LHCN-M2 (cell line): ENCODE measurements around the gene WNT8A. TPM values are rescaled to one million over a fixed set of nuclear protein-coding genes. Genes with fewer than 3 reads are reported as not detected.
"Not testable (repeated sequence)": the region's sequence is repeated elsewhere in the genome, so short reads cannot be mapped to it uniquely, and the experiment has no call there.

Experiments
- DNase-seq: peaks from one replicate; pipeline ENCODE4 v3.0.0-alpha.2; 2012; ENCODE audit warnings: low read depth
- polyA plus RNA-seq: library from polyadenylated mRNA; unstranded; fragments of >200 nt; gene quantifications from one replicate; pipeline ENCODE4 v1.2.1, GENCODE V29; 2012; ENCODE audit warnings: missing spikeins
- total RNA-seq: library from RNA; depleted of rRNA; stranded (reverse); fragments of >200 nt; gene quantifications from 2 replicates; pipeline ENCODE4 v1.2.3, GENCODE V29; 2014; rRNA removed

Gene WNT8A, protein sequence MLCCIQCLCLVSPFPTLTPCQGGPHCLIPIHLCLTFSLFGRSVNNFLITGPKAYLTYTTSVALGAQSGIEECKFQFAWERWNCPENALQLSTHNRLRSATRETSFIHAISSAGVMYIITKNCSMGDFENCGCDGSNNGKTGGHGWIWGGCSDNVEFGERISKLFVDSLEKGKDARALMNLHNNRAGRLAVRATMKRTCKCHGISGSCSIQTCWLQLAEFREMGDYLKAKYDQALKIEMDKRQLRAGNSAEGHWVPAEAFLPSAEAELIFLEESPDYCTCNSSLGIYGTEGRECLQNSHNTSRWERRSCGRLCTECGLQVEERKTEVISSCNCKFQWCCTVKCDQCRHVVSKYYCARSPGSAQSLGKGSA
- not detected in 2 replicates for total RNA-seq
- not detected for polyA plus RNA-seq

DNA sequence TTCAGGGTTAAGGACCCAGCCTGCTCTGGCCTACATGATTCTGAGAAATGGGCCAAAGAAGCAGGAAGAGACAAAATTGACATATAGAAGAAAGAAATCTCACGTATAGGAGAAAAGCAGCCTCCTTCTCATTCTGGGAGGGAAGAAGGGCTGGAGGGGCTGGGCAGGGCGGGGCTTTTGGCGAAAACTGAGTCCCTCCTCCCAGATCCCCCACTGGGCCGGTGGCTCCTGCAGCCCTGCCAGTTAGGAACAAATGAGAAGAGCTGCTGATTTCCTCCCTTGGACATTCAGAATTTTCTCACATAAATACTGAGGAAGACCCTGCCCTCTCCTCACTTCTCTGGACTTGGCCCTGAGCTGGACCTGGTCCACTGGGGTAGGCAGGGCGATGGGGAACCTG, at the start of gene WNT8A:
Gene WNT8A (plus strand): TSS at position 332 of the 400 bp plus-strand sequence. CDS start 95 bp downstream, outside the sequence.
- no peak for DNase-seq

DNA sequence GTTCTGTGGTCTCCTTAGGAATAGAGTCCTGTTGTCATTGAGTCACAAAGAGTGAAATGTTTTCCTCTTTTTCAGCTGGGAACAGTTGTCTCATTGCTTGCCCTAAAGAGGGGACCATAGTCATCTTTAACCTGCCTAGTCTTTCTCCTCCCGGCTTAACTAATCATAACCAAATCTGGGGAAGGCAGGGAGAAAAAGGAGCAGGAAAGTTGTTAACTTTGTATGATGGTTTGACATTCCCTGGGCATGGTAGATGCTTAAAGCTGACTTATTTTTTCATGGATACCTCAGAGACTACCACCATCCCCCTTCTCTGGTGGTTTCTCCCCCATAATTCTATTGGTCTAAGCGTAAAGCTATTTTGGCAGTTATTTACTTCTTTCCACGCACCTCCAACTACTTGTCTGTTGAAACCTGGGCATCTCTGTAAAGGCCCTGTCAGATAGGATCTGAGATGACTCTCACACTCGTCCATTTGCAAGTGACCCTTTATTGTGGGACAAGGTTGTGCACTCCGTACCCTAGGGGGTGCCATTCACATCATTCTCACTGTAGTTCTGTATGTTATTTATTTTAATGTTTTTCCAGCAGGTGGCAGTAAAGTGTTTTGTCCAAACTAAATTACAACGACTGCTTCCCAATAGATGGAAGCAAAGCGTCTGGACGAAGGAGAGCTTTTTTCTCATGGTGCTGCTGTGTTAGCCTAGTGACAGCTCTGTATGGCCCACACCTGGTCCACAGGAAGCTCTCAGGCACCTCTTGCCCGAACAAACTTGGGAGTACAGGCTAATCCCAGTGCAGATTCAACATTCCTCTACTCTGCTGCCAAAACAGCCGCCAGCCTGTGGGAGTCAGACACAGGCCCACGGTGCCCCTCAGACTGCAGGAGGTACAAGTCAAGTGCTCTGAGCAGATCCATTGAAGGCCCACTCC, 48.0 kb upstream of the WNT8A start:
- DNase-seq = peak; percentile 85

DNA sequence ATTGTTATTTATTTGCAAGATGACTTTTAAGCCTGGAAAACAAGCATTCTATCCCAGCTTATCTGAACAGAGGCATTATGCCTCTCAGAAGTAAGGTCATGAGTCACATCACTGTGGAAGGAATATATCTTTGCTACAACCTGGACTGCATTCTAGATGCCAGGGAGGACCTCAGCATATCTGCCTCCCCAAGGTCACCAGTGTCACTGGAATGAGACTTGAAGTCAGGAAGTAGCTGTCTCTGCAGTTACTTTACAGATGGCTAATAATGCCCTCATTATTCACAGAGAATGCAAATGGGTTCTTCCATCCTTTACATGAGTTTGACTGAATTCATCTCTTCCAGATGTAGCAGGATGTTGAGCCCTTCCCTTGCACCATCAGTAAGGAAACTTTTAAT, 46.6 kb upstream of the WNT8A start:
- no peak for DNase-seq

DNA sequence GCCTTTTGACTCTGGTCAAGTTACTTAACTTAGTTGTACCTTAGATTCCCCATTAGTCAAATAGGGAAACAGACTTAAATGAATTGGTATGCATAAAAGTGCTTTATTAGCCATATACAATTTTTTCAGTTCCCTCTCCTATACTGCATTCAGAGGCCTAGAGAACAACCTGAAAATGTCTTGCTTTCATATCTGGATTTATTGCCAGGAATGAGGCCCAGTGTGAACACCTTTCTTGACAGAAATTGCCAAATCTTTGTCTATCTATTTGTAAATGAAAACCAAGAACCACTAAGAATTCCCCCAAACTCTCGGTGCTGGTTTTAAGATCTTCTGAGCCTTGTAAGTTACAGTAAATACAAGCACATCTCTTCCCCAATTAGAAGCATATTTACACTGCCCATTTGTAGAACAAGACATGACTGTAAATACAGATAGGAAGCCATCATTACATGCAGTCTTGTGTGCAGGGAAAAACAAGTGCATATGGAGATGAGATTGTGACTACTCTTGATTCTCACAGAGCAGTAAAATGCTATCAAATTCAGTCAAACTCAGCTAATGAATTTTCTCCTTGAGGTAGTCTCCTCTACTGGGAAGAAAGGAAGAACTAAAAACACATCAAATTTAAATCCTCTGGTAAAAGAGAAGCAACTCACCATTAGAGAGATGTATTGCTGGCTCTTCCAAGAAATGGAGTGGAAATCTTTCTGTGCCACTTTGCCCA, 45.8 kb upstream of the WNT8A start:
- no peak for DNase-seq

DNA sequence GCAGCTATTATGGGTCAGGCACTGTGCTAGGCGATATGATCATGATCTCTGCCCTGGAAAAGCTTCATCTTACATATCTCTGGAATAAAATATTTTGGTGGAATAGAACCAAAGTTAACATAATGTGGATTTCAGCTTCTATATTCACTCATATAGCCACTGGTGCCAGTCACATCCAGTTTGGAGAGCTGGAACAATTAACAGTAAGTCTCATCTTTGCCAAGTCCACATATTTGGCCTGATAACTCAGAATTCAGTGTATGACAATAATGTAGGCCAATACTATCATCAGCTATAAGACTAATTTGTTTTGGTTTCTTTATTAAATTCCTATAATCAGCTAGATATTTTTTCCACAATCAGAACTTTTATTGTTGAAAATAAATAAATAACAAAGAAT, 45.0 kb upstream of the WNT8A start:
- no peak for DNase-seq

DNA sequence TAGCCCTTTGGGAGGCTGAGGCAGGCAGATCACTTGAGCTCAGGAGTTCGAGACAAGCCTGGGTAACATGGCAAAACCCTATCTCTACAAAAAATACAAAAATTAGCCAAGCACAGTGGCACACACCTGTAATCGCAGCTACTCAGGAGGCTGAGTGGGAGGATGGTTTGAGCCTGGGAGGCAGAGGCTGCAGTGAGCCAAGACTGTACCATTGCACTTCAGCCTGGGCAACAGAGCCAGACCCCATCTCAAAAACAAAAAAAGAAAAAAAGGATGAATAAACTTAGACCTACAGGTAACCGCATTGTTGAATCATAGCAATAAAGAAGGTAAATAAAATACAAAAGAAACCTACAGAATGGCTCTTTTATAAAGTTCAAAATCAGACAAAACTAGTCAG, 38.5 kb upstream of the WNT8A start:
- DNase-seq = not testable (repeated sequence)

DNA sequence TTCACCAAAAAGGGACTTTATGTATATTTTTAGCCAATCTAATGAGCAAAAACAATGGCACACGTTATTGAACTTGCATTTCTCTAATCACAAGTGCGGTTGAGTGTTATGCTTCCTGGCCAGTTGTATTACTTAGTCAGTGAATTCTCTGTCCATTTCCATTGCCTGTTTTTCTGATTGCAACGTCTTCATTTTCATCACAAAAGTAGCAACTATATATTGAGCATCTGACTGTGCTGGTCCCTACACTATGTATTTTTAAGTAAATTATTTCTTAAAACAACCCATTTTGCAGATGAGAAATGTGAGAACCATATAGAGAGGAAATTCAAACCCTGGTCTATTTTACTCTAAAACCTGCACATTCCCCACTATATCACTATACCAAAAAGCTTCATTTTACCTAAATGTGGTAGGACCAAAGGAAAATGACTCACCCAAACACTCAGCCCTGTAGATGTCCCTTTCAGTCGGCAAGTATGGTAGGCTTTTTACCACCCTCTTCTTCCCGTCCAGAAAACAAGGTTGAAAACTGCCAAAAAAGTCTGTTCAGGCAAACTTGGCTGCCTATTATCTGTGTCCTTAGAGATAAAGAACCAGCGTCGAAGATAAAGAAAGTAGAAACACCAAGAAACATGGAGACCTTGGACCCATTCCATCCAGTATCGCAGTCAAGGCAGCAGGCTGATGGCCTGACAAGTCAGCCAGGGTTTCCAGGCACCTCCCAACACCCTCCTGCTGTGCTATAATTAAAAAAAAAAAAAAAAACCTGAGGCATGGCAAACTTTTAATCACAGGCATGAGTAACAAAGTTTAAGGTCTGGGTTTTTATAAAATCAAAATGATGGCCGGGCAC, 32.2 kb upstream of the WNT8A start:
- DNase-seq = no peak

DNA sequence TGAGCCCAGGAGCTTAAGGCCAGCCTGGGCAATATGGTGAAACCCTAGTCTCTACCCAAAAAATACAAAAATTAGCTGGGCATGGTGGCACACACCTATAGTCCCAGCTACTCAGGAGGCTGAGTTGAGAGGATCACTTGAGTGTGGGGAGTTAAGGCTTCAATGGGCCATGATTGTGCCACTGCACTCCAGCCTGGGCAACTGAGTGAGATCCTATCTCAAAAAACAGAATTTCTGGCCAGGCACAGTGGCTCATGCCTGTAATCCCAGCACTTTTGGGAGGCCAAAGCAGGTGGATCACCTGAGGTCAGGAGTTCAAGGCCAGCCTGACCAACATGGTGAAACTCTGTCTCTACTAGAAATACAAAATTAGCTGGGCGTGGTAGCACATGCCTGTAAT, 31.1 kb upstream of the WNT8A start:
- not testable (repeated sequence) for DNase-seq

DNA sequence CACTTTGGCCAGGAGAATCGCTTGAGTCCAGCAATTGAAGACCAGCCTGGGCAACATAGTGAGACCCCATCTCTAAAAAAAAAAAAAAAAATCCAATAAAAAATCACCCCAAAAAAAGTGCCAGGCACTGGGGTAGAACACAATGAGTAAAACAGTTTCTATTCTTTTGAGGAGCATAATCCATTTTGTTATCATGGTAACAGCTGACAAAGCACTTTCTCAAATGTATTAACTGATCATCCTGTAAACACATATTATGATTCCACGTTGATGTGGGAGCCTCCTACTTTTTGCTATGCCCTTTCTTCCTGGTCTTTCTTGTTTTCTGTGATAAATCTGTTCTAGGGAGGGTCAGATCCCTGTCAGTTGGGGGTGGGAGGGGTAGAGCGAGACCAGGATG, 30.3 kb upstream of the WNT8A start:
- DNase-seq = no peak

DNA sequence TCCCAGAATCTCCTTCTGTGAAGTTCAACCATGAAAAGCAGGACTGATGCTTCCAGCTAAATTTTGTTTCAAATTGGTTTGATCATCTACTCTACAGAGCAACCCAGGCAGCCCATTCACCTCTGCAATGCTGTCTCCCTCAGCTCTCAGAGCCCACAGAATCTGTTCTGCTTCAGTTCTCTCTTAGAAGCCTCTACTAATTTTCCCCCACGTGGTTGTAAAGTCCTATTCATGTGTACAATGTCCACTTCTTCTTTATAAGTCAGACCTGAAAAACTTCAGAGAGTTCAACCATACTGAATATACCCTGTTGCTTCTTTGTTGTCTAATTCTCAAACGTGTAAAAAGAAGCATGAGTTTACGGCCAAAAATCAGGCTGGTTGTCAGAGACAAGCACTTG, 29.6 kb upstream of the WNT8A start:
- DNase-seq = no peak

DNA sequence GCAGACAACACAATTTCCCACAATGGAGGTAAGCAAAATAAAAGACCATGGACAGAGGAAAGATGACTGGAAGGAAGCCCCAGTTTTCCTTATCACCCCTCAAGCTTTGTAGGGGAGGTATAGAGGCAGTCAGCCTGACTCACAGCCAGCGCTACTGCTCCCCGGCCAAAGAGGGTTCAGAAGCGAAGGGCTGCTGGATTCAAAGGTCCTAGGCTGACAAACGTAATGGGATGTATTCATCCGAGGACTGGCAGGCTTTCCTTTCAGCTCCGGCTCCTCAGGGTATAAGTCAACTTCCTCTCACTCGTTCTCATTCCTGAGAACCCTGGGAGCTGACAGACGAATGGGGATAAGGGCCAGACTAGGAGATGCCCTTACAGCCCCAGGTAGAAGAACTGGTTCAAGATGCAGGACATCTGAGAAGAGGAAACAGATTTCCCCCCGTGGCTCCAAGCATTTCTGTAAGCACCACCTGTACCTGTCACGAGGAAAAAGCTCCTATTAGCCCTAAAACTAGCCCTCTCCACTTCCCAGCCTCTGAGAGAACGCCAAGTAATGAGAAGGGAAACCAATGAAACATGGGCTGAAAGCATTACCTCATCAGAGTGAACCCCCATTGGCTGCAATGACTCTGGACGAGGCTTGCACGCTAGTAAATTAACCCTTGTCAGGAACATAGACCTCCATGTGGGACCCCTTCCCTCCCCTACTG, 28.8 kb upstream of the WNT8A start:
- DNase-seq = no peak

DNA sequence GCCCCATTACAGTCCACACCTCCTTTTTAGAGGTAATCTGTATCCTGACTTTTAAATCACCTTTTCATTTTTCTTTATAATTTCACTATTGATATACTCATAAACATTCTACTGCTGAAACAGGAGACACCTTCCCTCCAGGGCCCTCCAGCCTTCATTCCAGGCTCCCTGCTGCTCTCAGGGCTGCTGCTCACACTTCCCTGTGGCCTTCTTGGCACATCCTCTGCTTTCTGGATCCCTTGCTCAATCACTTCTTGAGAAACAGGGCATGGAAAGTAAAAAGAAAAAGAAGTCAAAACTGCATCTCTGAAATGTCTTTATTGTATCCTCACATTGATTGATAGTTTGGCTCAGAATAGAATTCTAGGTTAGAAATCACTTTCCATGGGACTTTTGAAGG, 19.3 kb upstream of the WNT8A start:
- DNase-seq = no peak

DNA sequence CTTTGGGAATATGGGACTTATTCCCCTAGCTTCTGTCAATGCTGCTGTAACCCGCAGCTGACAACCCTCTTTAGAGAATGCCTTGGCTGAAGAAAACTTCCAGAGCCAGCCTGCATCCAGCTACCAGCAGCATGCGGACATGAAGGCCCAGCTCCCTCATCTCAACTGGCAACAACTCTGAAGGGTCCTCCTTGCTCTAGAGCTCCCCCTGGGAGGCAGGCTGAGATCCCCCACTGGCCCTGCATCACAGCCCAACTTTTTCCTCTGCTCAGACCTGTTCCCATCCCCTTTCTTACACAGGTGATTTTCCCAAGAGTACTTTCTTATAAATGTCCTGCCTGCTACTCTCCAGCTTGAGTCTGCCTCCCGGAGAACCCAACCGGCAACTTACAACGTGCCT, 18.7 kb upstream of the WNT8A start:
- DNase-seq = no peak

DNA sequence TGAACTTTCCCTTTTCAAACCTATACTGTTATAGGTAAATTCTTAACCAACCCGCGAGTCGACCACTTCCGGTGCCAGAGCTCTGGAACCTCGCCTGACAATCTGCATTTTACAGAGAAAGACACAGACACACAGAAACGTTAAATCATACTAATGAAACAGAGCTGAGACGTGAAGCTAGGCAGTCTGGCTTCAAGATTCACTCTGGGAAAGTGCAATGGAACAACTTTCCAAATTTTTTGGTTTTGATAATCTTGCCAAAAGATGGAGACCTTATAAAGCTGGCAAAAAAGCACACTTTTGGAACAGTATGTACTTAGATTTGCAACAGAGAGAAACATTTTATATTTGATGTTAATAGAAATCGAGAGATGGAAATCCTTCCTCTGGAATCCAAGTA, 15.9 kb upstream of the WNT8A start:
- DNase-seq = no peak

DNA sequence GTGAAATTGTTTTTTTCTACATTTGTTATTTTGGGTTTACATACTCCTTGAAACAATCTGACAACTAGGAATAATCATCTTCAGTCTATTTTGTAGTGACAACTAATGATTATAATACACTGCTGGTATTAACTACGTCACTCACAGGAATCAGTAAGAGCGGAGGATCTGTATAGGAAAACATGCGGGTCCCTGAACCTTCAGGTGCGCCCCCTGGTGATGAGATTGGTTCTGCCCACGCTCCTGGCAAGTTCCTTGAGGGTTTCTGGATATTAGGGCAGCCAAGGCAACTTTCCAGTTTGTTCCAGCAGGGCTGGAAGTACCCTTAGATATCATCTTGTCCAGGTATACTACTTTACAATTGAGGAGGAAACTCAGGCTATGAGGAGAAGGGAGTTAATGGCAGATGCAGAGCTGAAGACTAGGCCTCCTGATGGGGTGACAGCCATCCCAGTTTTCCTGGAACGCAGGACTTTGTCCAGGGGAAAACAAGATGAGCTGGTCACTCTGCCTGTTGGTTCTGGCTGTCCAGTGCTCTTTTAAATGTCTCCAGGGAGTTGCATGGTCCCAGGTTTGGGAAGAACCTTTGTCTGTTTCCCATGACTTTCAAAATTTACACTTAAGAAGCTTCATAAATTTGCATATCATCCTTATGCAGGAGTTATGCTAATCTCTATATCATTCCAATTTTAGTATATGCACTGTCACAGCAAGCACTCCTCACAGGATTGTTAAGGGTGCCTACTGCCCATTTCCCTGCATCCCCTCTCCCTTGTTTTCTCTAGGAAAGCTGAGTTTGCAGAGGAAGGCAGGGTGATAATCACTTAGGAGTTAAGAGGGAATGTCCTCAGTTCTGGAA, 14.9 kb upstream of the WNT8A start:
- DNase-seq = peak; percentile 65

DNA sequence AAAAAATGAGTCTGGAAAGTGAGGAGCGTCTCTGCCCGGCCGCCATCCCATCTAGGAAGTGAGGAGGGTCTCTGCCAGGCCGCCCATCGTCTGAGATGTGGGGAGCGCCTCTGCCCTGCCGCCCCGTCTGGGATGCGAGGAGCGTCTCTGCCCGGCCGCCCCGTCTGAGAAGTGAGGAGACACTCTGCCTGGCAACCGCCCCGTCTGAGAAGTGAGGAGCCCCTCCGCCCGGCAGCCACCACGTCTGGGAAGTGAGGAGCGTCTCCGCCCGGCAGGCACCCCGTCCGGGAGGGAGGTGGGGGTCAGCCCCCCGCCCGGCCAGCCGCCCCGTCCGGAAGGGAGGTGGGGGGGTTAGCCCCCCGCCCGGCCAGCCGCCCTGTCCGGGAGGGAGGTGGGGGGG, 13.8 kb upstream of the WNT8A start:
- DNase-seq = not testable (repeated sequence)

DNA sequence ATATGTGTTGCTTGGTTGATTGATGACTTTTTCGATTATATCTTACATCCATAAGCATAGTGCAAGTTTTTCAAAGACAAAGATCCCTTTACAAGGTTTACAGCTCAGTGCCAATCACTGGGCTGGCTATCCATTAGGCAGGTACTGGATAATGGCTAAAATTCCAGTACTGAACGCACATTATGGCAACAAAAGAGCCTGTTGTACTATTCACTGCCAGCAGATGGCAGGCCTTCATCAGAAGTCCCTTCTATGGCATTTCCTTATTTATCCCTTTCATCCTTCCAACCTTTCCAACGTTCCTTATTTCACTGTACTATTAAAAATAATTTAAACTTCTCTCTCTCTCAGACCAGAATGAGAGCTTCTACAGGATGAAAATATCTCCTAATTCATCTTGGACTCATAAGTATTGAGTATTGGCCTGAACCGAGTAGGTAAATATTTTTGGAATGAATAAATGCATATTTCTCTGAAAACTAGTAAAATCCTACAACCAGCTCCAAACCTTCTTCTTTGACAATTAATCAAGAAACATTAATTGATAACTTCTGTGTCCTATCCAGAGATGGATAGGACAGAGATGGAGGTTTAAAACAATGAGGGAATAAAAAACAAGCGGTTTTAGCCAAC, 6.7 kb upstream of the WNT8A start:
- DNase-seq = peak; percentile 41

DNA sequence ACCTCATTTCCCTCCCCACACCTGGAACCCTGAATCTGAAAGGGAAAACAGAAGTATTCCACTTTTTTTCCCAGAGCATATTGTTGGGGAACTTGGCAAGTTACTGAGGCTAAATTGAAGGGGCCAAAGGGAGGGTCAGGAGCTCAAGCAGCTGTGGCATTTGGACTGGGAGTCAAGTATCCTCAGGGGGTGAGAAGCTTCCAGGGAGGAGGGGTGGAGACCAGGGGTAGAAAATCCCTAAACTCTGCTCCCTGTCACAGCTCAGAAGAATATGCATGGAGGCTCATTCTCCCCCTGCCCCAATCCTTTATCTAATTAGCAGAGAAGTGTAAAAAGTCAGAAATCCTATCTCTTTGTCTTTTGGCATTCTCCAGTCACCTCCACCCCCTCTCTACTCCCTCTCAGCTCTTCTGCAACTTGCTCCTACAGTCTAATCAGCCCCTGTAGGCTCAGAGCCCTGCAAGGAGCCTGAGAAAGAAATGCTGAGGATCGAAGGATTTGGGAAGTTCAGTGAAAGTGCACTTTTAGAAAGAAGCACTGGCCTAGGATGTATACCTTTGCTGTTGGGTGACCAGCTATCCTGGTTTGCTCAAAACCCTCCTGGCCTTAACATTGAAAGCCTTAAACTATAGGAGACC, 5.7 kb upstream of the WNT8A start:
- no peak for DNase-seq
